IPS-15b (cell line): ENCODE data around the gene SLC2A4RG.

Experiments
- H3K27me3 ChIP-seq: one replicate; pipeline ENCODE4 v1.6.1; 2013; ENCODE audit warnings: low read length; ENCODE audit not compliant: control insufficient read depth, insufficient read depth
- H3K36me3 ChIP-seq: one replicate; pipeline ENCODE4 v1.6.1; 2013; ENCODE audit warnings: low read length; ENCODE audit not compliant: control insufficient read depth, insufficient read depth
- H3K4me1 ChIP-seq: one replicate; pipeline ENCODE4 v1.6.1; 2013; ENCODE audit warnings: mild to moderate bottlenecking, low read length; ENCODE audit not compliant: control insufficient read depth, insufficient read depth
- H3K4me3 ChIP-seq: one replicate; pipeline ENCODE4 v1.5.1; 2013; ENCODE audit warnings: low read depth, low read length
- H3K9ac ChIP-seq: one replicate; pipeline ENCODE4 v1.6.1; 2013; ENCODE audit warnings: low read depth, mild to moderate bottlenecking, low read length
- H3K9me3 ChIP-seq: one replicate; pipeline ENCODE4 v1.6.1; 2013; ENCODE audit warnings: mild to moderate bottlenecking, low read length; ENCODE audit not compliant: control insufficient read depth, insufficient read depth

SLC2A4RG gene

DNA sequence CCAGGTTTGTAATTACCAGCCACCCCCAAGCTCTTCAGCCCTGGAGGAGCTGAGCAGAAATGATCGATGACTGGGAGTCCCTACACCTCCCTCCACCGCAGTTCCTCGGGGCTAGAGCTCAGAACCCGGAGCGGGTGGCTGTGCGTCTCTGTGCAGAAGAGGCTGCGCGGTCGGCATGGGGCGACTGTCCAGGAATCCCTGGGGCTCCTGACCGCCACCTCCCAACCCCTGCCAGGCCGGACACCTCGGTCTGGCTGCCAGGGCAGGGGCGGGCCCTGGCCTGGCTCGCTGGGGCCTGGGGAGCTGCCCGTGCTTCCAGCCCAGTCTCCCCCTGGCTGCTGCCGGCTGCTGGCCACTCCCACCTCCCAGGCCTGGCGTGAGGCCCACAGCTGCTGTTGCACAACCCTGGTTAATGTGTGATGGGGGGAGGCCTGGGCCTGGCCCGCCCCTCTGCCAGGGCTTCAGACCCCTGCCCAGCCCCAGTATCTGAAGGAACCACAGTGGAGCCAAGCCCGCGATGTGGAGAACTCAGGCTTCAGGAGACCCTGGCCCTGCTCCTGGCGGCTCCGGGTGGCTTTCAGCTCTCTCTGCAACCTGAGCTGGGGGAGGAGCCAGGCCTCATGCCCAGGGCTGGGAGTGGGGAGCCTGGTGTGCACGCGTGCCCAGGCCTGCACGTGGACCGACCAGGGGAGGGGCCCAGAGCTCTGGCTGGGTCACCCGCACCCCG is 1.2 kb downstream of the SLC2A4RG start:
- Histone ChIP-seq H3K4me3 (peak overlapping the region; percentile 70), H3K36me3 (peaks cover 25% of the 10 kb centered on the region), H3K9ac (peak overlapping the region; percentile 73)

DNA sequence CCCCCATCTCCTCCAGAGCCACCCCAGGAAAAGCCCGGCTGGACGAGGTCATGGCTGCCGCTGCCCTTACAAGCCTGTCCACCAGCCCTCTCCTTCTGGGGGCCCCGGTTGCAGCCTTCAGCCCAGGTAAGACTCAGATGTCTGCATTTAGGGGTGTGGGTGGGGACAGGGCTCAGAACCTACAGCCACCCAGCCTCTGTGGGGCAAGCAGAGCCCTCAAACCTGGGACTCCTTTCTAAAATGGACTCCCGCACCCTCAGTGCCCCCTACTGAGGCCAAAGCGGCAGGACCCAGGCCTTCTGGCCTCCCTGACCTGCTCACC is 1.7 kb downstream of the SLC2A4RG start:
- Histone ChIP-seq H3K4me1 (no peaks in the 10 kb centered on the region), H3K27me3 (no peaks in the 10 kb centered on the region), H3K36me3 (peaks cover 22% of the 10 kb centered on the region), H3K9ac (no peak overlapping the region), H3K4me3 (peak overlapping the region; percentile 70), H3K9me3 (no peaks in the 10 kb centered on the region)

More for the DNA sequence above, 1.2 kb downstream of the SLC2A4RG start:
- Histone ChIP-seq H3K9me3 (no peaks in the 10 kb centered on the region), H3K4me1 (no peaks in the 10 kb centered on the region), H3K27me3 (no peaks in the 10 kb centered on the region)

DNA sequence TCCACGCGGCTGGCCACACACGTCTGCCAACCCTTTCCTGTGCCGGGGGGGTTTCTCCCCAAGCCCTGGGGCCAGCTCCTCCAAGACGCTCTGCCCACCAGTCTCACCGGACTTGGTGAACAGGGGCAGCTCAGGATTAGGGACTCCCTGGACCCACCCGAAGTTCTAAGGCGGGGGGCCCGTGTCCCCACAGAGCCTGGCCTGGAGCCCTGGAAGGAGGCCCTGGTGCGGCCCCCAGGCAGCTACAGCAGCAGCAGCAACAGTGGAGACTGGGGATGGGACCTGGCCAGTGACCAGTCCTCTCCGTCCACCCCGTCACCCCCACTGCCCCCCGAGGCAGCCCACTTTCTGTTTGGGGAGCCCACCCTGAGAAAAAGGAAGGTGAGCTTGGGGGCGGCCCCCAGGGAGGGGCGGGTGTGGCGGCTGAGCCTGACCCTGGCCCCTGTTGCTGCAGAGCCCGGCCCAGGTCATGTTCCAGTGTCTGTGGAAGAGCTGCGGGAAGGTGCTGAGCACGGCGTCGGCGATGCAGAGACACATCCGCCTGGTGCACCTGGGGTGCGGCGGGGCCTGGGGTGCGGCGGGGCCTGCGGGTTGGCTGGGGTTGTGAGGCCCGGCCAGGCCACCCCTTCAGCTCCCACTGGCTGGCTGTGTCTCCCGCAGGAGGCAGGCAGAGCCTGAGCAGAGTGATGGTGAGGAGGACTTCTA is 2.3 kb downstream of the SLC2A4RG start:
- Histone ChIP-seq H3K9me3 (no peaks in the 10 kb centered on the region), H3K4me3 (peak overlapping the region; percentile 70), H3K9ac (no peak overlapping the region), H3K4me1 (no peaks in the 10 kb centered on the region), H3K27me3 (no peaks in the 10 kb centered on the region), H3K36me3 (peaks cover 26% of the 10 kb centered on the region)

DNA sequence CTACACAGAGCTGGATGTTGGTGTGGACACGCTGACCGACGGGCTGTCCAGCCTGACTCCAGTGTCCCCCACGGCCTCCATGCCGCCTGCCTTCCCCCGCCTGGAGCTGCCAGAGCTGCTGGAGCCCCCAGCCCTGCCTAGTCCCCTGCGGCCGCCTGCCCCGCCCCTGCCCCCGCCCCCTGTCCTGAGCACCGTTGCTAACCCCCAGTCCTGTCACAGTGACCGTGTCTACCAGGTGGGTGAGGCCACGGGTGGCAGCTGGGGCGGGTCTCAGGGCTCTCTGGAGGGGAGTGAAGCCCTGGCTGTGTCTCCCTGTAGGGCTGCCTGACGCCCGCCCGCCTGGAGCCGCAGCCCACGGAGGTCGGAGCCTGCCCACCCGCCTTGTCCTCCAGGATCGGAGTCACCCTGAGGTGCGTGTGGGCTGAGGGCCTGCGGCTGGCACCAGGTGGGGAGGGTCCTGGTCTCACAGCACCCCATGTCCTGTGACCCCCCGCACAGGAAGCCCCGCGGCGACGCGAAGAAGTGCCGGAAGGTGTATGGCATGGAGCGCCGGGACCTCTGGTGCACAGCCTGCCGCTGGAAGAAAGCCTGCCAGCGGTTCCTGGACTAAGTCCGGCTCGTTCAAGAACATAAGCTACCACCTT is 2.9 kb downstream of the SLC2A4RG start:
- H3K9me3 ChIP-seq: no peaks in the 10 kb centered on the region
- H3K36me3 ChIP-seq: peaks cover 27% of the 10 kb centered on the region
- no peaks in the 10 kb centered on the region for H3K4me1 ChIP-seq
- H3K9ac ChIP-seq: no peak overlapping the region
- H3K27me3 ChIP-seq: no peaks in the 10 kb centered on the region
- no peak overlapping the region for H3K4me3 ChIP-seq

DNA sequence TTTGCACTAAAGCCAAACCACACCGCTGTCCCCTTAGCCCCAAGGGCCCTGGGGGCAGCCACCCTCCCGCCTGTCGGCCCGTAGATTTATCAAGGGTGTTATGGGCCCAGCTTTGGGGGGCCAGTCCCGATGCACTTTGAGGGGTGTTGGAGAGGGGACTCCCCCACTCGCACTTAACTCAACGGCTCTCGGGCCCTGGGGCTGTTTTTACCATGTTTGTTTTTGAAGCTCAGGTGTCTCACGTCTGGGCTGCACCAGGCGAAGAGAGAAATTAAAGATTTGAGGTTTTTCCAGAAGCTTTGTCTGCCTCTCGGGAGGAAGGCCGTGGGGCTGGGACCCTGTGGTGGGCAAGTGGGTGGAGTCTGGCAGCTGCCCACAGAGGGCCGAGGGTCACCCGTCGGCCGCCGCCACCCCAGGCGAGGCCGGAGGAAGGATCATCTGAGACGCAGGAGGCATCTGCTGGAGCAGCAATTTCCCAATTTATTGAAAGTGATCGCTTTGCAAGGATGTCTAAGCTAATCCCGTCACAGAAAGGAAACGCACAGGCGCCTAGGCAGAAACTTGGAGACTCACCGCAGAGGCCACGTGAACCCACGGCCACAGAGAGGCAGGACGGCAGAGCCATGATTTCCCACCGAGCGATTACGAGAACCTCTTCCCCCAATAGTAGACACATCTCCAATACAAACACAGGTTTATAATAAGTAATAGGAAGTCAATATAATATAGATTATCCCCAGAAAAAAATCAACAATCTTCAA is 3.8 kb downstream of the SLC2A4RG start:
- Histone ChIP-seq H3K9me3 (no peaks in the 10 kb centered on the region), H3K4me3 (no peak overlapping the region), H3K9ac (no peak overlapping the region), H3K4me1 (no peaks in the 10 kb centered on the region), H3K27me3 (no peaks in the 10 kb centered on the region), H3K36me3 (peaks cover 27% of the 10 kb centered on the region)

DNA sequence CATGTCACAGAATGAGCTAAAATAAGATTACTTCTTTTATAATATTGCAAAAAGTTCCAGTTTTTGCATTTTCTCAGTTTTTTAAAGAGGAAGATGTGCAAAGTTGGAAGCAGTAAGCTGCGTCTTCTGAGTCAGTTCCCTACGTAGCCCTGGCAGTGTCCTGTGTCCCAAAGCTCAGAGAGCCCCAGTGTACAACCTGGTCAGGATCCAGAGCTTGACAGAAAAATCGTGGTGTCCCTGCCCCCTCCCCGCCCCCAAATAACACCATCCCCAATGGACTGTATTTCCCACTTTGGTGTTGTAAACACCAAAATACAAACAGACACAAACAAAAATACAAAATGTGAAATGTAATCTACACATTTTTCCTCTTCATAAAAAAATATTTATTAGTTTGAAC is 4.6 kb downstream of the SLC2A4RG start:
- Histone ChIP-seq H3K9ac (no peak overlapping the region), H3K9me3 (no peaks in the 10 kb centered on the region), H3K4me1 (no peaks in the 10 kb centered on the region), H3K27me3 (no peaks in the 10 kb centered on the region), H3K36me3 (peaks cover 27% of the 10 kb centered on the region), H3K4me3 (no peak overlapping the region)

DNA sequence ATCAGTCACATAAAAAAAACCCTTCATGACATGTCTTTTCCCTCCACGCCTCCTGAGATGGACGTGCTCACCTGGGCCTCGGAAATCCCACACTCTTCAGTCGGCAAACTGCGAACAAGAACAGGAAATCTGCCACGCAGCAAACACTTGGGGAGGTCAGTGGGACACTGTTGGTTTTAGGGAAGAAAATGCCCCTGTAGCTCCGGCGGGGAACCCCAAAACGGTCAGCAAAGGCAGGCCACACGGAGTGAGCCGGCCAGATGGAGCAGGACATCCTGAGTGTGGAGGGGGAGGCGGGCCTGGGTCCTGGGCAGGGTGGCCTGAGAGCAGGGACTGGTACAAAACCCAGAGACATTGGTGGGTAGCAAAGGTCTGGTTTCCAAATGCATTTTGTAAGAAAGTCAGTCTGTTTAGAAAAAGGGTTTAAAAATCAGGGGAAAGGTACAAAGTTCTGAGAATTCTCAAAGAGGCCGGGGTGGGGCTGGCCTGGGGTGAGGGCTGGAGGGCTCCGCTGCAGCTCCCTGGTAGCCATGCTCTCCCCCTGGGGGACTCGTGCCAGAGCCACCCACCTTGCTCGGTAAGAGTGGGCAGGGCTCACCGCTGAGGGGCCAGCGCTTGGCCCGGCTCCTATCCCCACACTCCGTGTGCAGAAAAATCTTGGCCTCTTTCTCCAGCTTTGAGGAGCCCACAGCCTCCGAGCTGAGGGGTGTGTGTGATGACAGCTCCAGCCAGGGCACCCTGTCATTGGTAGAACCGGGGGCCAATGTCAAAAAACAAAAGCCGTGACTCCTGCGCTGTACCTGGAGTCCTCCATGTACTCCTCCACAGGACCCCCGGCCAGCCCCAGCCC is 5.2 kb downstream of the SLC2A4RG start:
- Histone ChIP-seq H3K4me3 (no peak overlapping the region), H3K36me3 (peaks cover 29% of the 10 kb centered on the region), H3K9me3 (no peaks in the 10 kb centered on the region), H3K27me3 (no peaks in the 10 kb centered on the region), H3K9ac (no peak overlapping the region), H3K4me1 (no peaks in the 10 kb centered on the region)

DNA sequence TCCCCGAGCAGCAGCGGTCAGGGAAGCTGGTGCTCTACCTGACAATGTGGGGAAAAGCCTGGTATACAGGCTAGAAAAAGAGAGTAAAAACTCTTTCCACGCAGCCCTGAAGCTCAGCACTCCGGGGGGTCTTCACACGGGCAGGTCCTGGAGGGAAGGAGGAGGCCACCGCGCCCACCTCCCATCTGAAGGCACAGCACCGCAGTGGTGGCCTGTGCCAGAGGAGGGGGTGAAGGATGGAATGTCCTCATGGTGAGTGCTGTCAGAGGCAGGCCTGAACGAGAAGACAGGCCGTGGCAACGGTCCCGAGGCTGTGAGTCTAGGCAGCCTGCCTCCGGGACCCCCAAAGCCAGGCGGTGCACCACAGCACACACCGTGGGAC is 5.8 kb downstream of the SLC2A4RG start:
- Histone ChIP-seq H3K9ac (no peak overlapping the region), H3K4me3 (no peak overlapping the region), H3K9me3 (no peaks in the 10 kb centered on the region), H3K36me3 (peaks cover 30% of the 10 kb centered on the region), H3K27me3 (no peaks in the 10 kb centered on the region), H3K4me1 (no peaks in the 10 kb centered on the region)

DNA sequence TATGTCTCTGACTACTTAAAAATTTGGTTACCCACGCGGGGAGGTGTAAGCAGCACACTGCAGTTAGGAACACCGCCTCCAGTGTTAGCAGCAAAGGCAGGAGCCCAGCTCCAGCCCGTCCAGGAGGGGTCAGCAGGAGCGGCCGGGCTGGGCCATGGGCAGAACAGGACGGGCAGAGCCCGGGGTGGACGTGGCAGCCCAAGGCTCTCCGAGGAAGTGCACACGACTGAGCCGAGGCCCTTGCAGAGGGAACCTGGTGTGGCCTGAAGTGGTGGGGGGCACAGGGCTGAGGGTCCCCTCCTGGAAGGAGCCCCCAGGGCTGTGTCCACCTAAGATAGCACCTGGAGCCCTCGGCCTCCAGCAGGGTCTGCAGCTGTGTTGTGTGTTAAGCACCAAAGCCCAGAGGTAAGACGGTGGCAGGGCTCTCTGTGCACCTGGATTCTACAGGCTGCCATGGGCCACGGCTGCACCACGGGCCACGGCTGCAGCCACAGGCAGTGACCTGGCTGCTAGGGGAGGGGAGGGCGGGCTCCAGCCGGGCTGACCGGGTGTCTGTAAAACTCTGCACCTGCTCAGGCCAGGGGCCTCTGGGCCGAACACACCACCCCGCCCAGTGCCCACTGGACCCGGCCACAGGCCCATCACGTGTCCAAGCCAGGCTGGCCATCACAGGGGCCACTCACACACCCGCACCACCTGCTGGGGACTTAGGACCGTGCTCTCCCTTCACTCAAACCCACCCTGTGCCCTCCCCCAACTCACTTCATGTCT is 6.6 kb downstream of the SLC2A4RG start:
- no peak overlapping the region for H3K9ac ChIP-seq
- H3K36me3 ChIP-seq: peaks cover 30% of the 10 kb centered on the region
- H3K4me3 ChIP-seq: no peak overlapping the region
- no peaks in the 10 kb centered on the region for H3K27me3 ChIP-seq
- H3K4me1 ChIP-seq: no peaks in the 10 kb centered on the region
- no peaks in the 10 kb centered on the region for H3K9me3 ChIP-seq

DNA sequence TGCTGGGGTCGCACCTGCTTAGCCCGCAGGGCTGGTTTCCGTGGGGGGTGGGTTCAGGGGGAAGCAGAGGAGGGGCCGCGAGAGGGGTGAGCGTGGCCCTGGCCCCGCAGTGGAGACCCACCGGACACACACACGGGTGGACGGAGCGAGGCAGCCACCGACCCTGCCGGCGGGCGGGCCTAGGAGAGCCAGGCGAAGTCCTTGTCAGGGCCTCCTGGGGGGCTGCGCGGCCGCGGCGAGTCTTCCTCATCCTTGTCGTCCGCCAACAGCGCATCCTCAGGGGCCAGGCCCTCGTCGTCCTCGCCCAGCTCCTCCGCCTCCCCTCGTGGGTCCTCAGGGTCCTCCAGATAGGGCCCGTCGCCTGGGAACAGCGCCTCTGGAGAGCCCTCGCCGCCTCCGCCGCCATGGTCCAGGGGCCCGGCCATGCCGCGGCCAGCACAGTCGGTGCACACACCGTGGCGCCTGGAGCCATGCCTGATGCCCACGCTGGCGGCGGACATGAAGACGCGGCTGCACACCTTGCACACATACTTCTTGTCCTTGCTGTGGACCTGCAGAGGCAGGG is 7.3 kb downstream of the SLC2A4RG start:
- H3K4me1 ChIP-seq: no peaks in the 10 kb centered on the region
- H3K36me3 ChIP-seq: peaks cover 25% of the 10 kb centered on the region
- H3K9me3 ChIP-seq: no peaks in the 10 kb centered on the region
- H3K9ac ChIP-seq: no peak overlapping the region
- H3K4me3 ChIP-seq: no peak overlapping the region
- H3K27me3 ChIP-seq: no peaks in the 10 kb centered on the region
